ENCODE results near the gene MYO1E. TPM values are rescaled to one million over a fixed set of nuclear protein-coding genes. Genes with fewer than 3 reads are reported as not detected.
"Not testable (repeated sequence)": the region's sequence is repeated elsewhere in the genome, so short reads cannot be mapped to it uniquely, and the experiment has no call there.

MYO1E gene
- total RNA-seq, 4 donors from 2014 or later: 49.7 to 76.1 (median 65.6) TPM

- no peaks in the 10 kb centered on the region for H3K9me3 ChIP-seq
- 71 to 75% methylated on average over 4 to 7 of the region's 7 CpGs for WGBS, 2 donors (ENCODE audit: low coverage in 1 of 2)
- no peaks in the 10 kb centered on the region for H3K4me1 ChIP-seq
- no peak for ATAC-seq
- TF ChIP-seq EP300 (IDR thresholded peaks at IDR 0.05) (no peak), CTCF (IDR thresholded peaks at IDR 0.05) (no peak), POLR2A (IDR thresholded peaks at IDR 0.05) (no peak), POLR2AphosphoS5 (IDR thresholded peaks at IDR 0.05) (no peak)
- H3K27me3 ChIP-seq: peaks cover 4% of the 10 kb centered on the region
- H3K36me3 ChIP-seq: no peaks in the 10 kb centered on the region
- no peak overlapping the region for H3K27ac ChIP-seq
- no peak overlapping the region for H3K4me3 ChIP-seq
These were observed 32.4 kb upstream of the MYO1E start for GRCh38 chr15:59405079-59405478.

- Histone ChIP-seq H3K4me3 (no peak overlapping the region), H3K9me3 (no peaks in the 10 kb centered on the region), H3K27me3 (peaks cover 4% of the 10 kb centered on the region), H3K27ac (no peak overlapping the region), H3K4me1 (no peaks in the 10 kb centered on the region), H3K36me3 (no peaks in the 10 kb centered on the region)
- no peak for ATAC-seq
- TF ChIP-seq POLR2A (IDR thresholded peaks at IDR 0.05) (no peak), CTCF (IDR thresholded peaks at IDR 0.05) (no peak), POLR2AphosphoS5 (IDR thresholded peaks at IDR 0.05) (no peak), EP300 (IDR thresholded peaks at IDR 0.05) (no peak)
- WGBS, 2 donors (ENCODE audit: low coverage in 1 of 2): 62 to 72% methylated on average over 9 to 15 of the region's 15 CpGs
These were observed 29.3 kb upstream of the MYO1E start for GRCh38 chr15:59401824-59402569.

DNA sequence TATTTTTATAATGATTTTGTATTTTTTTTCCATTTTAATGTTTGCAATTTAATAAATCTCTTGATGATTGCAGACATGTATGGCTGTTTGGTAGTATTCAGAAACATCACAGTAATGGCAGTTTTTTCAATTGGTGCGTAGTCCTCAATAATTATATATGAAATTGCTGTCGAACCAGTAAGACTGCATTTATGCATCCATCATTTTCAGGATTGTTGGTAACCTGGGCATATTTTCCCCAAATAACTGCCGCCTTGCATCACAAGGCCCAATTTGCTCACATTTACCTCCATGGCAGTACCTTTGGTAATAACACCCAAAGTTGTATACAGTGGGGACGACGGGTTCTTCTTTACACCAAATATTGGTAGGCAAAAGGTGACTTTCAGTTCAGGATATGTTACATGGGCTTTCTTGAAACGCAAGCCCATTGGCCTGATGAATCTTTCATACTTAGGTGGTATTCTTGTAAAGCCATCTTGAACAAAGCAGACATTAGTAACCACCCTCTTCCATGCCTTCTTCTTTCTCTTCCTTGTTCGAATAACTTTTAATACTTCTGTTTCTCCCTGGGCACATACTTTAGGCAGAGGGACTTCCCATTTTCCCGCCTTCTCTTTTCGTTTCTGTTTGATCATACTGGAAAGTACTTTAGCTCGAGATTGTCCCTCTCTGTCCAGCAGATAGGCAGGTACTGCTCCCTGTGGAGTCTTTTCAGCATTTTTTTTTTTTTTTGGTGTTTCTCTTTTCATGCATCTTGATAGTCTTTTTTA, 28.6 kb upstream of the MYO1E start:
- H3K4me1 ChIP-seq, H3K36me3 ChIP-seq, ATAC-seq, H3K4me3 ChIP-seq, H3K27me3 ChIP-seq, H3K27ac ChIP-seq, H3K9me3 ChIP-seq: not testable (repeated sequence)
- whole genome bisulfite sequencing, 2 donors (ENCODE audit: low coverage in 1 of 2): 81 to 86% methylated on average over 10 of the region's 10 CpGs

- peaks cover 4% of the 10 kb centered on the region for H3K27me3 ChIP-seq
- WGBS, 2 donors (ENCODE audit: low coverage in 1 of 2): 71 to 88% methylated on average over 10 to 11 of the region's 13 CpGs
- ATAC-seq: no peak
- H3K36me3 ChIP-seq: no peaks in the 10 kb centered on the region
- TF ChIP-seq POLR2AphosphoS5 (IDR thresholded peaks at IDR 0.05): no peak
- no peaks in the 10 kb centered on the region for H3K4me1 ChIP-seq
- no peaks in the 10 kb centered on the region for H3K9me3 ChIP-seq
- no peak overlapping the region for H3K4me3 ChIP-seq
- no peak overlapping the region for H3K27ac ChIP-seq
These were observed 27.6 kb upstream of the MYO1E start for GRCh38 chr15:59400103-59400813.

DNA sequence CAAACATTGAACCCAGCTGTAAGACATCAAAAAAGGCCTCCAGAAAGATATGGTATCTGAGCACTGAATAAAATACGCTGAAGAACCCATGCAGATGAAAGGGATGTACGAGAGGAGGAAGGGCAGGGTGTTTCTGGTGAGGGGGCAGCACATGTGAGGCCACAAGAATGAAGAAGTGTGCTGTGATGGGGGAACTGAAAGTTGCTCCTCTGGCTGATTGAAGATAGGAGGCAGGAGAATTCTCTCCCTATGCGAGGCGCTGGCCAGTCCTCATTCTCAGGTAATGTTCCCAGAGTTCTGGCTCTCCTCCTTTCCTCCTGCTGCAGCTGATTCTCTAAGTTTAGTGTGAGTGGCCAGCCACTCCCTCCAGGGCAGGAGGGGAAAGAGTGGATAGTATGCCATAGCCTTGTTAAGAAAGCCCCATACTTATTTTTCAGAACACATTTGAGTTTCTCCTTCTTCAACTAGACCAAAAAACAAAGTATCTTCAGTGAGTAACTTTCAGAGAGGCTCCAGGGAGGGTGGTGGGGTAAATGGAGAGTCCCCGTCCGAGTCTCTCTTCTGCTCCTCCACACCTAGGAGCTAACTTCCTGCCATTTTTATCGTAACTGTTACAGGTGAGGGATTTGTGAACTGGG, 26.9 kb upstream of the MYO1E start:
- Histone ChIP-seq H3K36me3 (no peaks in the 10 kb centered on the region), H3K27me3 (peaks cover 3% of the 10 kb centered on the region), H3K9me3 (no peaks in the 10 kb centered on the region), H3K4me3 (no peak overlapping the region), H3K27ac (no peak overlapping the region), H3K4me1 (no peaks in the 10 kb centered on the region)
- 59% methylated on average over 7 of the region's 7 CpGs; no CpG with 5 or more reads in 1 of the 2 donors for WGBS, 2 donors (ENCODE audit: low coverage in 1 of 2)
- no peak for ATAC-seq
- TF ChIP-seq EP300 (IDR thresholded peaks at IDR 0.05): no peak
- TF ChIP-seq POLR2A (IDR thresholded peaks at IDR 0.05): no peak

- ATAC-seq: no peak
- H3K4me3 ChIP-seq: no peak overlapping the region
- no peaks in the 10 kb centered on the region for H3K36me3 ChIP-seq
- TF ChIP-seq EP300 (IDR thresholded peaks at IDR 0.05): no peak
- no peak for TF ChIP-seq CTCF (IDR thresholded peaks at IDR 0.05)
- TF ChIP-seq POLR2A (IDR thresholded peaks at IDR 0.05): no peak
- TF ChIP-seq POLR2AphosphoS5 (IDR thresholded peaks at IDR 0.05): no peak
- no peaks in the 10 kb centered on the region for H3K27me3 ChIP-seq
- H3K4me1 ChIP-seq: no peaks in the 10 kb centered on the region
- WGBS, 2 donors (ENCODE audit: low coverage in 1 of 2): 88% methylated on average over 1 of the region's 1 CpG; no CpG with 5 or more reads in 1 of the 2 donors
- H3K27ac ChIP-seq: no peak overlapping the region
- H3K9me3 ChIP-seq: no peaks in the 10 kb centered on the region
These were observed 25.5 kb upstream of the MYO1E start for GRCh38 chr15:59398220-59398619.

Data from gastroesophageal sphincter (tissue), 4 donors.